NCI-H524 treated with DMSO at 0.1 percent for 48 hours (cell line): ENCODE results near the gene KRTAP10-4.
A peak's percentile ranks its signal among the peaks of the same experiment; 100 is the strongest.
"Not testable (repeated sequence)": the region's sequence is repeated elsewhere in the genome, so short reads cannot be mapped to it uniquely, and the experiment has no call there.

ENCODE experiments used
- DNase-seq: peaks from one replicate; lab custom pipeline; 2025; lab: John Stamatoyannopoulos, UW

The KRTAP10-4 gene

GRCh38 chr21:44573630-44574456 is at the start of gene KRTAP10-4:
KRTAP10-4 (plus strand) TSS chr21:44573729; CDS start chr21:44573759, 30 bp downstream.
- not testable (repeated sequence) for DNase-seq

GRCh38 chr21:44524414-44525371 is 48.8 kb upstream of the KRTAP10-4 start:
- DNase-seq, result no peak

- no peak for DNase-seq
These were observed 48.0 kb upstream of the KRTAP10-4 start for GRCh38 chr21:44525391-44526095.

- DNase-seq, result no peak
These were observed 47.2 kb upstream of the KRTAP10-4 start for GRCh38 chr21:44526096-44526997.

- DNase-seq, result no peak
These were observed 46.2 kb upstream of the KRTAP10-4 start for GRCh38 chr21:44527156-44527982.

- DNase-seq, result no peak
These were observed 45.4 kb upstream of the KRTAP10-4 start for GRCh38 chr21:44527983-44528633.

- DNase-seq, result no peak
These were observed 44.9 kb upstream of the KRTAP10-4 start for GRCh38 chr21:44528634-44528995.

GRCh38 chr21:44529011-44529421 is 44.5 kb upstream of the KRTAP10-4 start:
- no peak for DNase-seq

- DNase-seq, result no peak
These were observed 43.9 kb upstream of the KRTAP10-4 start for GRCh38 chr21:44529503-44530125.

- DNase-seq, result peak; percentile 18
These were observed 43.2 kb upstream of the KRTAP10-4 start for GRCh38 chr21:44530221-44530902.

GRCh38 chr21:44530903-44531605 is 42.5 kb upstream of the KRTAP10-4 start:
- no peak for DNase-seq

GRCh38 chr21:44531606-44532564 is 41.6 kb upstream of the KRTAP10-4 start:
- DNase-seq, result peak; percentile 48

- no peak for DNase-seq
These were observed 40.8 kb upstream of the KRTAP10-4 start for GRCh38 chr21:44532712-44533111.

GRCh38 chr21:44533121-44533890 is 40.2 kb upstream of the KRTAP10-4 start:
- no peak for DNase-seq

- DNase-seq, result no peak
These were observed 39.5 kb upstream of the KRTAP10-4 start for GRCh38 chr21:44533891-44534627.
